Glomerular endothelial cell (primary cell): ENCODE data around the gene STXBP2. TPM values are rescaled to one million over a fixed set of nuclear protein-coding genes. Genes with fewer than 3 reads are reported as not detected.
"Not testable (repeated sequence)": the region's sequence is repeated elsewhere in the genome, so short reads cannot be mapped to it uniquely, and the experiment has no call there.

Source experiments
- DNase-seq: peaks from one replicate; pipeline ENCODE4 v3.0.0-alpha.2; 2011; ENCODE audit warnings: low read depth, low spot score; ENCODE audit errors: extremely low read depth
- total RNA-seq: library from RNA; depleted of rRNA; stranded (reverse); fragments of >200 nt; gene quantifications from 2 replicates; pipeline ENCODE4 v1.2.3, GENCODE V29; 2015

The STXBP2 gene
- total RNA-seq, 1 donor from 2014 or later: 47.7 TPM

- DNase-seq: no peak
These were observed 5.3 kb upstream of the STXBP2 start for GRCh38 chr19:7631577-7631976.

- no peak for DNase-seq
These were observed 4.3 kb upstream of the STXBP2 start for GRCh38 chr19:7632340-7633203.

- no peak for DNase-seq
These were observed 3.2 kb upstream of the STXBP2 start, which contains the start of gene PCP2 for GRCh38 chr19:7633698-7634097. Gene PCP2, minus strand, starts transcription at chr19:7633719. Its CDS starts 262 bp downstream, at chr19:7633457.

- no peak for DNase-seq
These were observed 1.2 kb upstream of the STXBP2 start for GRCh38 chr19:7635670-7636069.

GRCh38 chr19:7636317-7636690 lies 606 bp upstream of the STXBP2 start:
- DNase-seq: no peak

GRCh38 chr19:7637374-7638256 lies 705 bp downstream of the STXBP2 start:
- DNase-seq: no peak

- DNase-seq: no peak
These were observed 2.0 kb downstream of the STXBP2 start for GRCh38 chr19:7638802-7639465.

GRCh38 chr19:7639863-7640348 lies 3.0 kb downstream of the STXBP2 start:
- no peak for DNase-seq

- DNase-seq: no peak
These were observed 3.9 kb downstream of the STXBP2 start for GRCh38 chr19:7640803-7641202.

- DNase-seq: no peak
These were observed 4.7 kb downstream of the STXBP2 start for GRCh38 chr19:7641290-7642276.

- DNase-seq: no peak
These were observed 5.6 kb downstream of the STXBP2 start for GRCh38 chr19:7642295-7643030.

- DNase-seq: no peak
These were observed 6.1 kb downstream of the STXBP2 start for GRCh38 chr19:7643031-7643415.

- not testable (repeated sequence) for DNase-seq
These were observed 7.0 kb downstream of the STXBP2 start for GRCh38 chr19:7643629-7644549.

GRCh38 chr19:7644550-7644877 lies 7.6 kb downstream of the STXBP2 start:
- DNase-seq: no peak

- DNase-seq: no peak
These were observed 8.3 kb downstream of the STXBP2 start for GRCh38 chr19:7645163-7645562.

GRCh38 chr19:7645656-7646425 lies 8.9 kb downstream of the STXBP2 start:
- DNase-seq: no peak

GRCh38 chr19:7646426-7646700 lies 9.5 kb downstream of the STXBP2 start:
- no peak for DNase-seq

- DNase-seq: no peak
These were observed 10.2 kb downstream of the STXBP2 start for GRCh38 chr19:7647156-7647555.
